GM12872 (cell line): ENCODE results near the gene CDK2AP2.

Source experiments
- TF ChIP-seq, protein P1 (sequence below): IDR thresholded peaks from 3 replicates; pipeline ENCODE4 v1.5.1; 2011; ENCODE audit warnings: low read depth, mild to moderate bottlenecking, low read length, moderate library complexity; ENCODE audit not compliant: insufficient read depth

The CDK2AP2 gene

DNA sequence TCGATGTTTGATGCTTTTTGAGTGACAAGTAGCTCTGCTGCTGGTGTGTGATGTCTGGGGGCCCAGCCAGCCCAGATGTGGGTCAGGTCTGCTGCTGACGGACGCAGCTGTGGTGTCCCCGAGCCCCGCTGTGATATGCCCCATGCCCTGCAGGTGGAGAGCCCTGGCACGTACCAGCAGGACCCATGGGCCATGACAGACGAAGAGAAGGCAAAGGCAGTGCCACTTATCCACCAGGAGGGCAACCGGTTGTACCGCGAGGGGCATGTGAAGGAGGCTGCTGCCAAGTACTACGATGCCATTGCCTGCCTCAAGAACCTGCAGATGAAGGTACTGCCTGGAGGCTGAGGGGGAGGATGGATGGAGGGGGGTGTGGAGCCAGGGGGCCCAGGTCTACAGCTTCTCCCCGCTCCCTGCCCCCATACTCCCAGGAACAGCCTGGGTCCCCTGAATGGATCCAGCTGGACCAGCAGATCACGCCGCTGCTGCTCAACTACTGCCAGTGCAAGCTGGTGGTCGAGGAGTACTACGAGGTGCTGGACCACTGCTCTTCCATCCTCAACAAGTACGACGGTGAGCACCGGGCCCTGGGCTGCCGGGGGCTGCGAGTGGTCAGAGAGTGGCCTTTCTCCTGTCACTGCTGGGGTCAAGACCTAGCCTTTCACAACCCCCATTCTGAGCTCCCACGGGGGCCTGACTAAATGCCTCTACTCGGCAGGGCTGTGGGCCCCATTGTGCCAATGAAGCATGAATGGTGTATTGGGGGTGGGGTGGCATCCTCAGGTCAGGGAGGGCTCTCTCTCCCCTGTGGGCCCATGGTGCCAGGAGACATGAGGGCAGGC, 17.9 kb downstream of the CDK2AP2 start:
- TF ChIP-seq, protein P1, sequence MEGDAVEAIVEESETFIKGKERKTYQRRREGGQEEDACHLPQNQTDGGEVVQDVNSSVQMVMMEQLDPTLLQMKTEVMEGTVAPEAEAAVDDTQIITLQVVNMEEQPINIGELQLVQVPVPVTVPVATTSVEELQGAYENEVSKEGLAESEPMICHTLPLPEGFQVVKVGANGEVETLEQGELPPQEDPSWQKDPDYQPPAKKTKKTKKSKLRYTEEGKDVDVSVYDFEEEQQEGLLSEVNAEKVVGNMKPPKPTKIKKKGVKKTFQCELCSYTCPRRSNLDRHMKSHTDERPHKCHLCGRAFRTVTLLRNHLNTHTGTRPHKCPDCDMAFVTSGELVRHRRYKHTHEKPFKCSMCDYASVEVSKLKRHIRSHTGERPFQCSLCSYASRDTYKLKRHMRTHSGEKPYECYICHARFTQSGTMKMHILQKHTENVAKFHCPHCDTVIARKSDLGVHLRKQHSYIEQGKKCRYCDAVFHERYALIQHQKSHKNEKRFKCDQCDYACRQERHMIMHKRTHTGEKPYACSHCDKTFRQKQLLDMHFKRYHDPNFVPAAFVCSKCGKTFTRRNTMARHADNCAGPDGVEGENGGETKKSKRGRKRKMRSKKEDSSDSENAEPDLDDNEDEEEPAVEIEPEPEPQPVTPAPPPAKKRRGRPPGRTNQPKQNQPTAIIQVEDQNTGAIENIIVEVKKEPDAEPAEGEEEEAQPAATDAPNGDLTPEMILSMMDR = no peak

DNA sequence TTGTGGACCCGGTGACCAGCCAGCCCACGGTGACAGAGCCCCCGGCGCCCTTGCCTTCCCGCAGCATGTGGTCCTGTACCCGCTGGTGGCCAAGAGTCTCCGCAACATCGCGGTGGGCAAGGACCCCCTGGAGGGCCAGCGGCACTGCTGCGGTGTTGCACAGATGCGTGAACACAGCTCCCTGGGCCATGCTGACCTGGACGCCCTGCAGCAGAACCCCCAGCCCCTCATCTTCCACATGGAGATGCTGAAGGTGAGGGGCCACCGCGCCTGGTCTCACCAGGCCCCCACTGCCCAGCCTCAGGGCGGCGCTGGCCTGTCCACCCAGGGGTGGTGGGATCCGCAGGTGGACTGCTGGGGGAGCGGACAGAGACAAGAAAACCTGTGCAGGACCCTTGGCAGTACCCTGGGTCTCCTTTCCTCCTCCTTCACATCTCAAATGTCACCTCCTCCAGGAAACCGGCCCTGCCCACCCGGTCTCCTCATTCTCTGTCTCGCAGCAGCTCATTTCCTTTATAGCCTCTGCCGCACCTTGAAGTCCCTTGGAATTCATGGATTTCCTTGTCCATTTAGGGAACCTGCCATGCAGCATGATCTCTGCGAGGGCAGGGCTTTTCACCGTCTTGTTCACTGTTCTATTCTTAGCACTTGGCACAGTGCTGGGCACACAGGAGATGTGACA, 18.6 kb downstream of the CDK2AP2 start:
- TF ChIP-seq, protein P1 = no peak

DNA sequence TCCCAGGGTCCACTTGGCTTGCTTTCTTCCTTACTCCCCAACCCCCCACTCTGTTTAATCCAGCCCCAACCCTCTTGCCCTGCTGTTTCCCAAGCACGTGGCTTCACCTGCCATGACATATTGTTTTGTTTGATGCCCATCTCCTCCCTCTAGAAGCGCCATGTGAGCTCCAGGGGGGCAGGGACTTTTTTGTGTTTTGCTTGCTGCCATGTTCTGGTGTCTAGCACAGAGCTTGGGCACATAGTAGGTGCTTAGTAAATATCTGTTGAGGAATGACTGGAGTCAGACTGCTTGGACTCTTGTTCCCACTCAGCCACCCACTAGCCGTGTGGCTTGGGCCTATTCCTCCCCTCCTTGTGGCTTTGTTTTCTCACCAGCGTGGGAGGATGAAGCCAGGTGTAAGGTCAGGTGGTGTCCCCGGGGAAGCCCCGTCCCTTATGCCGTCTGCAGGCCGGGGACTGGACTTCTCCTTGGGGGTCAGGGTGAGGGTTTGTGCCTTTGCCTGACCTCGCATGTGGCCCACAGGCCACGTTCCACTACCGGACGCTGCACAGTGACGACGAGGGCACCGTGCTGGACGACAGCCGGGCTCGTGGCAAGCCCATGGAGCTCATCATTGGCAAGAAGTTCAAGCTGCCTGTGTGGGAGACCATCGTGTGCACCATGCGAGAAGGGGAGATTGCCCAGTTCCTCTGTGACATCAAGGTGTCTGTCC, 21.3 kb downstream of the CDK2AP2 start:
- TF ChIP-seq, protein P1 = no peak

DNA sequence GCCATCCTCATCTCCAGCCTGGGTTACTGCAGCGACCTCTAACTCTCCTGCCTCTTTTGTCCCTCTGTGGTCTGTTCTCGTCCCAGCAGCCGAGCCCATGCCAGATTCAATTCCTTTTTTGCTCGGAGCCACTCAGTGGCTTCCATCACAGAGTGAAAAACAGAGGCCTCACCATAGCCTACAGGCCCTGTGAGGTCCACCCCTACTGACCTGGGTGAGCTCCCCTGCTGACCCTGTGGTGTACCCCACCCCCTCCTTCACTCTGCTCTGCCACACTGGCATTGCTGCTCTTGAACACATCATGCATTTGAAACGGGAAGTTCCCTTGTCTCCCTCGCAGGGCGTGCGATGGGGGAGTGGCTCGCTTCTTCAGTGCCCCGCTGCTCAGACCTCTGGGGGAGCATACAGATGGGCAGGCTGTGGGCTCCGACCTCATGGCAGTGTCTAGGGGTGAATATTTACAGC, 23.1 kb downstream of the CDK2AP2 start:
- TF ChIP-seq, protein P1 = no peak

DNA sequence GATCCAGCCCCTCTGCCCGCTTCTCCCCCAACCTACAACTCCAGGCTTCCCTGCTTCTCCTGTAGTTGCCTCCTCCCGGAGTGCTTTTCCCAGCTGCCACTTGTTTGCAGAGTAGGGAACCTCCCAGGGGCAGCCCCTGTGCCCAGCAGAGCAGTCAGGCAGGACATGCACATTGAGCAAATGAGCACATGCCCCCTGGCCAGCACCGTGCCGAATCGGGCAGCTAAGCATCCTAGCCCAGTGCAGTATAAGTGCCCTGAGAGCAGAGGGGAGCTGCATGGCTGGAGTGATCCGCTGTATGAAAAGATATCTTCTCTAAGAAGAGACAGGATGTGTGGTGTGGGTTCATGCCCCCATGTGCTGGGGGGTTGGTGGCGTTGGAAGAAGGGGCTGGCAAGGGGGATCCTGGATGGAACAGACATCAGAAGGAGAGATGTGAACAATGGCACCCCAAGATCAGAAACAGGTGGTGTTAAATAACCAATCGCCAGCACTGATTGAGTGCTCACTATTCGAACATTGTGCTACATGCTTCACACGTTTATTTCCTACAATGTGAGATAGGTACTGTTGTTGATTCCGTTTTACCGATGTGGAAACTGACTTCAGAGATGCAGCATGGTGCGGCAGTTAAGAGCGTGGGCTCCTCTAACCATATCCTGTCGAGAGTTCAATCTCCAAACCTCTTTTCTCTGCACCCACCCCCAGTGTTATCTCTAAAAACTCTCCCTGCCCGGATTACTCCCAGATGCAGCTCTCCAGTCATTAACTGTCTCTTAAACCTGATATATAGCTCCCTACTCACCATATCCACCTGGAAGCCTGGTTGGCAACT, 23.9 kb downstream of the CDK2AP2 start:
- TF ChIP-seq, protein P1 = no peak

DNA sequence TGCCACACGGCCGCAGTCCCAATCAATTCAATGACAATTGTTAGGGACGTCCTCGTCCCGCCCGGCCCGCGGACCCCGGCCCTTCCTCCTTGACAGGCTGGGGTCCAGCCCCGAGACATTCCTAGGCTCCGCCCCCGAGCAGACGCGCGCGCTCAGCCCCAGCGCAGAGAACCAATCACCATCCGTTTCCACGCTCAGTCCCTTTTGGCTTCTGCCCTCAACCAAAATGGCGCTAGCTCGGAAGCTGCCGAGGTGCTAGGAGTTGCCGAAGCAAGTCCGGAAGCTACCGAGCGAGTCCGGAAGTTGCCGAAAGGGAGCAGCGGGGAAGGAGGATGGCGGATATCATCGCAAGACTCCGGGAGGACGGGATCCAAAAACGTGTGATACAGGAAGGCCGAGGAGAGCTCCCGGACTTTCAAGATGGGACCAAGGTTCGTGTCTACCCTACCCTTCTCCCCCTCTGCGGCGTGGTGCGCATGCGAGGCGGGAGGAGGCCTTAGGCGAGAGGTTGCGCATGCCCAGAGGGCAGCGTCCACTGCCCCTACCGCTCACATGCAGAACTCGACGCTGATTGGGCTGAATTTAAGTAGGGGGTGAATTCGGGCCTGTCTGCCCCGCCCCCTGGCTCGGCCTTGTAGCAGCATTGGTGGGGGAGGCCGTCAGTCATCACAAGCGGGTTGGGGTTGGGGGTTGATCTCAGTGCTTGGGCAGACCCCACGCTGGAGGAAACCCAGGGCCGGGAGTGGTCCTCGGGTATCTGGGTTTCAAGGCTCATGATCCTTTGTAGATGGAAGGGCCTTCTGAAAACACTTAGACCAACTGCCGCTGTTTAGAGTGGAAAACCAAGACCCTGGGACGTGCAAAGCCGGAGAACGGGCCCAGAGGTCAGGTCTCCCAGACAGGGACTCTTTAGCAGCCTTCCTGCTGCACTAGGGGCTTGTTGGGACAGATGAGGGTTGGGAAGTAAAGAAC, 24.8 kb downstream of the CDK2AP2 start, which contains the start of gene AIP:
Gene AIP (plus strand): TSS at position 200 of the 972 bp plus-strand sequence. CDS start 133 bp downstream, at position 333.
- TF ChIP-seq, protein P1 = peak; percentile 34
